Kidney (tissue), 14 donors: ENCODE results near the gene MSI2. TPM values are rescaled to one million over a fixed set of nuclear protein-coding genes. Genes with fewer than 3 reads are reported as not detected.
A peak's percentile ranks its signal among the peaks of the same experiment; 100 is the strongest.

Source experiments
- DNase-seq, 5 donors: peaks; one replicate each; pipeline ENCODE4 v3.0.0-alpha.2; 2013 to 2020
- FAIRE-seq: peaks from 2 replicates; lab custom pipeline; 2012; peaks lifted over from hg19 to GRCh38; lab: Jason Lieb, UNC
- H3K27ac ChIP-seq, 2 donors: one replicate each; pipeline ENCODE4 v1.7.0; 2013; ENCODE audit warnings: low read depth in 2 of 2, low read length in 2 of 2, inconsistent platforms in 1 of 2
- H3K27me3 ChIP-seq: one replicate; pipeline ENCODE4 v1.7.1; 2013; ENCODE audit warnings: low read length, inconsistent platforms; ENCODE audit not compliant: control insufficient read depth, insufficient read depth
- H3K36me3 ChIP-seq, 3 donors: one replicate each; pipeline versions ENCODE4 v1.7.0 to v1.7.1; 2013; ENCODE audit warnings: low read length in 3 of 3, control low read depth in 1 of 3, inconsistent platforms in 1 of 3; ENCODE audit not compliant: insufficient read depth in 3 of 3, control insufficient read depth in 2 of 3
- H3K4me1 ChIP-seq, 3 donors: one replicate each; pipeline versions ENCODE4 v1.7.0 to v1.7.1; 2013; ENCODE audit warnings: low read length in 3 of 3, inconsistent platforms in 1 of 3, low read depth in 1 of 3; ENCODE audit not compliant: control insufficient read depth in 2 of 3, insufficient read depth in 2 of 3
- H3K4me3 ChIP-seq, 3 donors: one replicate each; pipeline versions ENCODE4 v1.7.0 to v1.8.1; 2013; ENCODE audit warnings: low read length in 3 of 3, control low read depth in 1 of 3, inconsistent platforms in 1 of 3
- H3K9ac ChIP-seq, 3 donors: one replicate each; pipeline versions ENCODE4 v1.7.0 to v1.7.1; 2013; ENCODE audit warnings: low read length in 3 of 3, control low read depth in 1 of 3, inconsistent platforms in 1 of 3
- H3K9me3 ChIP-seq, 3 donors: one replicate each; pipeline versions ENCODE4 v1.7.0 to v1.7.1; 2013; ENCODE audit warnings: low read length in 3 of 3, control low read depth in 1 of 3, inconsistent platforms in 1 of 3; ENCODE audit not compliant: control insufficient read depth in 2 of 3, insufficient read depth in 1 of 3
- intact Hi-C: fragments of 100-400 bp; cut with DNase I; formaldehyde crosslinking; loops from one replicate; pipeline ENCODE4 v1.11.1; 2022
- polyA plus RNA-seq: library from polyadenylated mRNA; stranded (reverse); fragments of 350-450 nt; fragmentation: Illumina TruSeq; extraction: RNeasy Lipid Tissue Mini Kit (QIAGEN cat#74804); gene quantifications from one replicate; pipeline ENCODE4 v1.2.3, GENCODE V29; 2014; ENCODE audit warnings: low read depth, low replicate concordance; ENCODE audit not compliant: insufficient read depth
- total RNA-seq: library from RNA; stranded (reverse); fragmentation: NEBNext Ultra II Directional; extraction: Animal tissue kit (Norgen Biotek cat#: 25700); gene quantifications from one replicate; pipeline ENCODE4 v1.2.1, GENCODE V29; 2021
- TF ChIP-seq, protein P1 (sequence below): IDR thresholded peaks from 3 replicates; pipeline ENCODE4 v1.5.1; 2012; ENCODE audit warnings: mild to moderate bottlenecking, moderate library complexity, borderline replicate concordance; ENCODE audit not compliant: insufficient read depth; ENCODE audit errors: extremely low read depth
- donor health status: control.
- donor health status: control.
- donor health status: control.
- donor health status: control.
- donor health status: control.
- donor health status: DM: yes; HTN: yes; CAD: no.
- donor health status: Normal renal cell carcinoma (clear cell type).

Gene MSI2
- total and polyA plus RNA-seq, 2 donors from 2014 or later, result 69.2 to 151 TPM

DNA sequence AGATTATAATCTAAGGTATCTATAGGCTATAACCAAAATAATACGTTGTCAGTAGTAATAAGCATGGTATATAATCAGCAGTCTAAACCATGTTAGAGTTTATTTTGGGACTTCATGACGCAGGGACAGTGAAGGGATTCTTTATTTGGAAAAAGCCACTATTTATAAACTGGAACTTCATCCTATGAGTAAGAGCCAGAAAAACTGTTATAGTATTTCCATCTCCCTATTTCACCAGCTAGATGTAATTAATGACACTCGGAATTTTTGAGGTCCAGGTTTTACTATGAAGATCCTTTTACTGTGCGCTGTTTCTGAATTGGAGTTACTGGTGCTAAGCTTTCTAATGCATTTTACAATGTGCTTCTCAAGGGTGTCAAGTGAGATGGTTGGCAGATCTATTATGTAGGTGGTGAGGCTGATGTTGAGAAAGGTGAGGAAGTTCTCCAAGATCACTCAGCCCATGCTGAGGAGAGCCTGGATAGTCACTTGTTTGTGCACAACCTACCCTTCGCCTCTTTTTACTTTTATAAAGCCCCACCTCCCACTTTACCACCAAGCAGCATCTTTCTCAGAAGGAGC lies 149.3 kb downstream of the MSI2 start:
- no peaks in the 10 kb centered on the region for H3K9me3 ChIP-seq
- H3K9ac ChIP-seq, result no peak overlapping the region
- TF ChIP-seq, protein P1, sequence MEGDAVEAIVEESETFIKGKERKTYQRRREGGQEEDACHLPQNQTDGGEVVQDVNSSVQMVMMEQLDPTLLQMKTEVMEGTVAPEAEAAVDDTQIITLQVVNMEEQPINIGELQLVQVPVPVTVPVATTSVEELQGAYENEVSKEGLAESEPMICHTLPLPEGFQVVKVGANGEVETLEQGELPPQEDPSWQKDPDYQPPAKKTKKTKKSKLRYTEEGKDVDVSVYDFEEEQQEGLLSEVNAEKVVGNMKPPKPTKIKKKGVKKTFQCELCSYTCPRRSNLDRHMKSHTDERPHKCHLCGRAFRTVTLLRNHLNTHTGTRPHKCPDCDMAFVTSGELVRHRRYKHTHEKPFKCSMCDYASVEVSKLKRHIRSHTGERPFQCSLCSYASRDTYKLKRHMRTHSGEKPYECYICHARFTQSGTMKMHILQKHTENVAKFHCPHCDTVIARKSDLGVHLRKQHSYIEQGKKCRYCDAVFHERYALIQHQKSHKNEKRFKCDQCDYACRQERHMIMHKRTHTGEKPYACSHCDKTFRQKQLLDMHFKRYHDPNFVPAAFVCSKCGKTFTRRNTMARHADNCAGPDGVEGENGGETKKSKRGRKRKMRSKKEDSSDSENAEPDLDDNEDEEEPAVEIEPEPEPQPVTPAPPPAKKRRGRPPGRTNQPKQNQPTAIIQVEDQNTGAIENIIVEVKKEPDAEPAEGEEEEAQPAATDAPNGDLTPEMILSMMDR, result no peak
- H3K27me3 ChIP-seq, result no peaks in the 10 kb centered on the region
- H3K4me1 ChIP-seq, result peaks cover 25 to 36% (median 35%) of the 10 kb centered on the region in 3 donors
- peaks cover 0 to 7% (median 0%) of the 10 kb centered on the region in 3 donors for H3K36me3 ChIP-seq
- H3K4me3 ChIP-seq, result no peak overlapping the region
- DNase-seq (no peak), FAIRE-seq (no peak)
- peak overlapping the region; percentile 65 to 89 for H3K27ac ChIP-seq
- intact Hi-C loops, result no loop called here

DNA sequence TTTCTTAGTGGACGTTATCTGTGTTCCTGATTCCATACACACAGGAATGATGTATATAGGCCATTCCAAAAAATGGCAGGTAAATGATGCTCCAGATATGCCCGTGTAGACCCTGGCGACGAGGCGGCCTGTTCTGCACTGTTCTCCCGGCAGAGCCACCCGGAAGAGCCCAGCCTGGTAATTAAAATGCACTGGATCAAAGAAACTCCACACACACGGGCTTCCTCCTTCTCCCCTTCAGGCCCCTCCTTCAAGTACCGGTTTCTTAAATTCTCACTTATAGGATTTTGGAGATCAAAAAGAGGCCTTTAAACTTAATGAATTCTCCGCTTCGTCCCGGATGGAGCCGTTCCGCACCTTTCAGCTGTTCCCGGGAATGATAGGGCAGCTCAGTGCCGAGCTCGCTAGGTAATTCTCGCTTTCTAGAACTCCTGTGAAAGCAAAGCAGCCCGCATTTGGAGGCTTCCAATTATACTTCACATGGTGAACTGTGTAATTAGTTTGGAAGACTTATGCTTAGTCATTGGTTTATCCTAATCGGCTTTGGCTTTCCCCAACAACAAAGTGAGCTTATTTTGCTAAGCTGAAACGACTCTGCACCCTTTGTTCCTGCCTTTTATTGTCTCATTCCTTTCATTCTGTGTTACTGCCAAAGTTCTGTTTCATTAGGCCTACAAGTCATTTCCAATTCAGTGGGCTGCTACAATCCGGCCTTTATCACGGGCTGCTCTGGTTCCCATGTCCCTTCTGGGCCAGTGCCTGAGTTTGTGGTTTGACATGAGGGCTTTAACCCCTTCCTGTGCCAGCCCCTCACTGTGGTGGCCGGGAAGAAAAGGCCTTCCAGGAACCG lies 150.0 kb downstream of the MSI2 start:
- Histone ChIP-seq H3K4me3 (peak overlapping the region in 1 of 3 donors; percentile 17), H3K9ac (peak overlapping the region in 2 of 3 donors; percentile 6 to 68), H3K36me3 (peaks cover 0 to 6% (median 0%) of the 10 kb centered on the region in 3 donors), H3K4me1 (peaks cover 25 to 36% (median 35%) of the 10 kb centered on the region in 3 donors), H3K27me3 (no peaks in the 10 kb centered on the region), H3K27ac (peak overlapping the region; percentile 65 to 89), H3K9me3 (no peaks in the 10 kb centered on the region)
- FAIRE-seq (no peak), DNase-seq (peak; percentile 80 to 93 (median 84))
- intact Hi-C loops, result no loop called here
- TF ChIP-seq, protein P1, result no peak

DNA sequence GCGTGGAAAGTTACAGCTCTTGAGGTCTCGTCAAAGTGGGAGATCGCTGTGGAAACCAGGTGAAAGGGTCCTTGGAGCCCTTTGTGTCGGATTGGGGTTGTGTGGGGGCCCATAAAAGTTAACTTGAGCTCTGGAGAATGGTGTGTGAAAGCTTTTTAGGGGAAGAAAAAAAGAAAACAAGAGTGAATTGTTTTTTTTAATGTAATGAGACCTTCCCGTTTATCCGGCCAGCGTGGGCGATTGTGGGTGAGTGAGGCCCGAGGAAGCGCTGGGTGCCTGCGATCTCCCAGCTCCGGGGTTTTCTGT lies 150.6 kb downstream of the MSI2 start:
- Histone ChIP-seq H3K4me1 (peaks cover 25 to 34% (median 32%) of the 10 kb centered on the region in 3 donors), H3K36me3 (peaks cover 0 to 4% (median 0%) of the 10 kb centered on the region in 3 donors), H3K9ac (peak overlapping the region in 2 of 3 donors; percentile 33 to 68), H3K4me3 (no peak overlapping the region), H3K9me3 (no peaks in the 10 kb centered on the region), H3K27me3 (no peaks in the 10 kb centered on the region), H3K27ac (peak overlapping the region; percentile 65 to 89)
- TF ChIP-seq, protein P1, result no peak
- FAIRE-seq (no peak), DNase-seq (no peak)
- intact Hi-C loops, result no loop called here
